Urinary bladder (tissue), 4 donors: ENCODE data around the gene PLD1. TPM values are rescaled to one million over a fixed set of nuclear protein-coding genes. Genes with fewer than 3 reads are reported as not detected.

Experiments used
- DNase-seq: peaks from one replicate; pipeline ENCODE4 v3.0.0-alpha.2; 2015; ENCODE audit errors: extremely low spot score
- H3K27ac ChIP-seq: one replicate; pipeline ENCODE4 v1.5.1; 2013; ENCODE audit warnings: low read depth, mild to moderate bottlenecking, moderate library complexity
- H3K36me3 ChIP-seq: one replicate; pipeline ENCODE4 v1.6.1; 2013; ENCODE audit warnings: mild to moderate bottlenecking, moderate library complexity; ENCODE audit not compliant: insufficient read depth
- H3K4me1 ChIP-seq: one replicate; pipeline ENCODE4 v1.6.1; 2013; ENCODE audit warnings: mild to moderate bottlenecking, moderate library complexity; ENCODE audit not compliant: insufficient read depth
- H3K4me3 ChIP-seq: one replicate; pipeline ENCODE4 v1.5.1; 2013; ENCODE audit warnings: low read depth, low read length
- WGBS: extraction: QIAGEN DNeasy Blood & Tissue Kit; methylation state at CpG from one replicate; pipeline ENCODE4 v1.1.7; 2013; 5-methylcytosine and 5-hydroxymethylcytosine counted together
- polyA plus RNA-seq: library from polyadenylated mRNA; stranded (reverse); fragments of 200-250 nt; gene quantifications from one replicate; pipeline ENCODE4 v1.2.3, GENCODE V29; 2013
- total RNA-seq: library from RNA; depleted of rRNA; stranded (reverse); fragments of >200 nt; gene quantifications from one replicate; pipeline ENCODE4 v1.2.3, GENCODE V29; 2014
- donor health status: healthy with polysubstance abuse.
- donor health status: healthy.

The PLD1 gene
- total and polyA plus RNA-seq, 2 donors = 3.5 to 43.3 TPM

GRCh38 chr3:171790898-171791691, 19.2 kb downstream of the PLD1 start:
- no peak for DNase-seq
- Histone ChIP-seq H3K27ac (no peak overlapping the region), H3K36me3 (no peaks in the 10 kb centered on the region), H3K4me3 (no peak overlapping the region), H3K4me1 (no peaks in the 10 kb centered on the region)
- WGBS = 89% methylated on average over 5 of the region's 5 CpGs

DNA sequence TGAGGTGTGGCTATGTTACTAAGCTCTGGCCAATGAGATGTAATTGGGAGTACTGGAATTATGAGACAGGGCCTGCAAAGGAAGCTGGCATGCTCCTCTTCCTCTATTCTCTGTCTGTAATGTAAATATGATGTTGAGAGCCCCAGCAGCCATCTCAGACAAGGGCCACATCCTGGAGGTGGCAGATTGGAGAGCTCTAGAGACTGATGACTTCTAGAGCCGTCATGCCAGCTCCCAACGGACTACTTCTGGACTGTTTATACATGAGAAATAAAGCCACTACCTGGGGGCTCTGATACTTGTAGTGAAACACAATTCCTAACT, 19.7 kb downstream of the PLD1 start:
- H3K4me1 ChIP-seq = no peaks in the 10 kb centered on the region
- no peaks in the 10 kb centered on the region for H3K36me3 ChIP-seq
- no peak overlapping the region for H3K4me3 ChIP-seq
- 92% methylated on average over 2 of the region's 2 CpGs for WGBS
- no peak overlapping the region for H3K27ac ChIP-seq
- DNase-seq = no peak

- no peak overlapping the region for H3K27ac ChIP-seq
Measured at GRCh38 chr3:171789759-171790505, 20.4 kb downstream of the PLD1 start.

GRCh38 chr3:171788546-171789351, 21.5 kb downstream of the PLD1 start:
- H3K4me3 ChIP-seq = no peak overlapping the region
- DNase-seq = no peak
- no peak overlapping the region for H3K27ac ChIP-seq
- H3K4me1 ChIP-seq = no peaks in the 10 kb centered on the region
- 41% methylated on average over 6 of the region's 6 CpGs for WGBS
- no peaks in the 10 kb centered on the region for H3K36me3 ChIP-seq

More at GRCh38 chr3:171789759-171790505, 20.4 kb downstream of the PLD1 start:
- Histone ChIP-seq H3K4me3 (no peak overlapping the region), H3K36me3 (no peaks in the 10 kb centered on the region), H3K4me1 (no peaks in the 10 kb centered on the region)
- no peak for DNase-seq
- WGBS = 67% methylated on average over 4 of the region's 4 CpGs

- WGBS = 100% methylated on average over 1 of the region's 1 CpG
- H3K4me3 ChIP-seq = no peak overlapping the region
- DNase-seq = no peak
- no peaks in the 10 kb centered on the region for H3K36me3 ChIP-seq
- H3K27ac ChIP-seq = no peak overlapping the region
- H3K4me1 ChIP-seq = no peaks in the 10 kb centered on the region
Measured at GRCh38 chr3:171786997-171787396, 23.3 kb downstream of the PLD1 start.

- DNase-seq = no peak
- Histone ChIP-seq H3K4me1 (no peaks in the 10 kb centered on the region), H3K4me3 (no peak overlapping the region), H3K36me3 (no peaks in the 10 kb centered on the region), H3K27ac (no peak overlapping the region)
- 45% methylated on average over 5 of the region's 5 CpGs for WGBS
Measured at GRCh38 chr3:171784937-171785336, 25.3 kb downstream of the PLD1 start.

DNA sequence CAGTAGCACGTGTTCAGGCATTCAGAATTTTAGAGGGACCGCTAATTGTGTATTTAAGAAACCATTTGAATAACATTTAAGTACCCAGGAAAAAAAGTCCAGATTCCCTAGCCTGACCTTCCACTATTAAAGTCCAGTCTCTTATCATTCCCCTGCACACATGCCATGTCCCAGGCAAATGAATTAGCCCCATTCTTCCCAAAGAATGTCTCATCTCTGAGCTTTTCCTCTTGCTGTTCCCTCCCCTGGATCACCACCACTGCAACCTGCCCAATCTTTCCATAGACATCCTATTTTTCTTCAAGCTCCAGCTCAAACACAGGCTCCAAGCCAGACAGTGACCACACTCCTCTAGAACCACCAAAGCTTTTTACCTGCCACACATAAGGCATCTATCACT, 25.9 kb downstream of the PLD1 start:
- DNase-seq = no peak
- 89% methylated on average over 2 of the region's 2 CpGs for WGBS
- Histone ChIP-seq H3K4me3 (no peak overlapping the region), H3K27ac (no peak overlapping the region), H3K4me1 (no peaks in the 10 kb centered on the region), H3K36me3 (no peaks in the 10 kb centered on the region)

GRCh38 chr3:171783626-171784025, 26.7 kb downstream of the PLD1 start:
- WGBS = 77% methylated on average over 5 of the region's 5 CpGs
- no peak overlapping the region for H3K27ac ChIP-seq
- H3K4me3 ChIP-seq = no peak overlapping the region

DNA sequence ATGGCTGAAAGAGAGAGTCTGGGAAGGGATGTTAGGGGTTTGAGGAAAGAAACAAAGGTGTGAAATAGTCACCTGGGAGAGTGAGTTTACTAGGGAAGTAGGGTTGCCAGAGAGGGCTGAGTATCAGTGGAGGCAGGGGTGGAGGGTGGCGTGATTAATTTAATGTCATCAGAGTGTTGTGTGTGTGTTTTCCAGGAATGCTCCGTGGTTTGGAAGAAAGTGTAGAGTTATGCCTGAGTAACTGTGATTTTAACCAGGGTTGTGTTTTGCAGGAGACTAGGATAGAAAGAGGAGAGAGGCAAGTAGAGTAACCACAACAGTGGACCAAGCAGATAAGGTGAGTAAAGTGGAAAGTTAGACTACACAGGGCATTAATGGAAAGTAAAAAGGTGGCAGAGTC, 27.2 kb downstream of the PLD1 start:
- no peaks in the 10 kb centered on the region for H3K36me3 ChIP-seq
- WGBS = 71% methylated on average over 2 of the region's 2 CpGs
- H3K27ac ChIP-seq = no peak overlapping the region

More at GRCh38 chr3:171783626-171784025, 26.7 kb downstream of the PLD1 start:
- no peak for DNase-seq
- Histone ChIP-seq H3K4me1 (no peaks in the 10 kb centered on the region), H3K36me3 (no peaks in the 10 kb centered on the region)

GRCh38 chr3:171782617-171783016, 27.7 kb downstream of the PLD1 start:
- 76% methylated on average over 1 of the region's 1 CpG for WGBS
- no peak overlapping the region for H3K4me3 ChIP-seq
- DNase-seq = no peak
- no peaks in the 10 kb centered on the region for H3K36me3 ChIP-seq
- no peak overlapping the region for H3K27ac ChIP-seq
- no peaks in the 10 kb centered on the region for H3K4me1 ChIP-seq

More for the DNA sequence above, 27.2 kb downstream of the PLD1 start:
- Histone ChIP-seq H3K4me3 (no peak overlapping the region), H3K4me1 (no peaks in the 10 kb centered on the region)
- DNase-seq = no peak

- Histone ChIP-seq H3K27ac (no peak overlapping the region), H3K4me3 (no peak overlapping the region), H3K36me3 (no peaks in the 10 kb centered on the region), H3K4me1 (no peaks in the 10 kb centered on the region)
- no peak for DNase-seq
- WGBS = 43% methylated on average over 4 of the region's 4 CpGs
Measured at GRCh38 chr3:171781711-171782127, 28.6 kb downstream of the PLD1 start.

DNA sequence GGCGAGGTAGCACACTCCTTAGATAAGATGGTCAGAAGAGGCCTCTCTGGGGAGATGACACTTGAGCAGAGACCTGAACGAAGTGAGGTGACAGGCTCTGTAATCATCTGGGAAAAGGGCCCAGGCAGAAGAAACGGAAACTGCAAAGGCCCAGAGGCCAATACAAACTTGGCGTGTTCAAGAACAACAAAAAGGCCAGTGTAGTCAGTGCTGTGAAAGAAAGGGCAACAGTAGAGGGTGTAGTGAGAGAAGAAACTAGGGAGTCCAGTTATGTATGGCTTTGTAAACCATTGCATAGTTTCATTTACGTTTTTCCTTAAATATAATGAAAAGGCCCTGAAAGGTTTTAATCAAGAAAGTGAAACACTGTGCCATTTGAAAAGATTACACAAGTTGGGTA, 31.8 kb downstream of the PLD1 start:
- Histone ChIP-seq H3K27ac (no peak overlapping the region), H3K36me3 (no peaks in the 10 kb centered on the region), H3K4me1 (no peaks in the 10 kb centered on the region), H3K4me3 (no peak overlapping the region)
- DNase-seq = no peak
- WGBS = 90% methylated on average over 5 of the region's 5 CpGs

DNA sequence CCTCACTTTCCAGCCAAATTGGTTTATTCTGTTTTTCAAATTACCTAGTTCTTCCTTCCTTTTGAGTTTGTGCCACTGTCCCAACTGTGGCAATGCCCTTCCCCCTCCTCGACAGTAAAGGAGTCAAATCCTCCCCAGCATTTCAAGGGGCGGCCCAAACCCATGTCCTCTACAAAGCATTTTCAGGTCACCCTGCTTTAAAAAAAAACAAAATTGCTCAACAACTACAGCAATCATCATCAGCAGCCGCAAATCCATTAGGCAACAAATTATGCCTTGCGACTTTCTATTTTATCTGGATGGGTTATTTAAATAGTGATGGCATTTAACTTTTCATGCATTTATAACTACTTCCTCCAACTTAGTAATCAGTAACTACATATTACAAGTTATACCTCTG, 32.7 kb downstream of the PLD1 start:
- Histone ChIP-seq H3K4me1 (no peaks in the 10 kb centered on the region), H3K4me3 (no peak overlapping the region), H3K36me3 (no peaks in the 10 kb centered on the region), H3K27ac (no peak overlapping the region)
- DNase-seq = no peak
- WGBS = 93% methylated on average over 4 of the region's 4 CpGs
